ENCODE data around the gene KRT25. TPM values are rescaled to one million over a fixed set of nuclear protein-coding genes. Genes with fewer than 3 reads are reported as not detected.
"Not testable (repeated sequence)": the region's sequence is repeated elsewhere in the genome, so short reads cannot be mapped to it uniquely, and the experiment has no call there.

KRT25 gene
- total RNA-seq, 1 donor, result not detected

GRCh38 chr17:40777459-40777858, 22.3 kb upstream of the KRT25 start:
- peaks cover 48% of the 10 kb centered on the region for H3K27me3 ChIP-seq (ENCODE audit: insufficient read depth, low read length)
- H3K4me1 ChIP-seq (ENCODE audit: insufficient read depth, low read length), result no peaks in the 10 kb centered on the region
- H3K9me3 ChIP-seq (ENCODE audit: low read depth, low read length), result no peaks in the 10 kb centered on the region
- H3K4me3 ChIP-seq (ENCODE audit: low read length), result no peak overlapping the region

- no peak overlapping the region for H3K4me3 ChIP-seq (ENCODE audit: low read length)
- H3K27me3 ChIP-seq (ENCODE audit: insufficient read depth, low read length), result peaks cover 54% of the 10 kb centered on the region
- H3K9me3 ChIP-seq (ENCODE audit: low read depth, low read length), result no peaks in the 10 kb centered on the region
- H3K4me1 ChIP-seq (ENCODE audit: insufficient read depth, low read length), result no peaks in the 10 kb centered on the region
Measured at GRCh38 chr17:40775945-40776344, 20.8 kb upstream of the KRT25 start.

- H3K4me3 ChIP-seq (ENCODE audit: low read length), result no peak within 1 kb of the TSS
- H3K9me3 ChIP-seq (ENCODE audit: low read depth, low read length), result no peaks in the 10 kb centered on the region
- H3K4me1 ChIP-seq (ENCODE audit: insufficient read depth, low read length), result no peaks in the 10 kb centered on the region
- H3K27me3 ChIP-seq (ENCODE audit: insufficient read depth, low read length), result peaks cover 31% of the 10 kb centered on the region
Measured at GRCh38 chr17:40772101-40772500, 17.0 kb upstream of the KRT25 start, which contains the start of gene KRT26. Gene KRT26, minus strand, starts transcription at chr17:40772201. Its CDS starts 88 bp downstream, at chr17:40772113.

- Histone ChIP-seq H3K9me3 (ENCODE audit: low read depth, low read length) (peaks cover 33% of the 10 kb centered on the region), H3K4me1 (ENCODE audit: insufficient read depth, low read length) (no peaks in the 10 kb centered on the region), H3K4me3 (ENCODE audit: low read length) (no peak overlapping the region), H3K27me3 (ENCODE audit: insufficient read depth, low read length) (peaks cover 30% of the 10 kb centered on the region)
Measured at GRCh38 chr17:40765657-40766056, 10.5 kb upstream of the KRT25 start.

GRCh38 chr17:40763752-40764151, 8.6 kb upstream of the KRT25 start:
- Histone ChIP-seq H3K27me3 (ENCODE audit: insufficient read depth, low read length) (peaks cover 35% of the 10 kb centered on the region), H3K4me3 (ENCODE audit: low read length) (no peak overlapping the region), H3K9me3 (ENCODE audit: low read depth, low read length) (peaks cover 52% of the 10 kb centered on the region), H3K4me1 (ENCODE audit: insufficient read depth, low read length) (no peaks in the 10 kb centered on the region)

GRCh38 chr17:40760105-40761016, 5.2 kb upstream of the KRT25 start:
- Histone ChIP-seq H3K4me3 (ENCODE audit: low read length) (no peak overlapping the region), H3K27me3 (ENCODE audit: insufficient read depth, low read length) (peaks cover 37% of the 10 kb centered on the region), H3K9me3 (ENCODE audit: low read depth, low read length) (peaks cover 56% of the 10 kb centered on the region), H3K4me1 (ENCODE audit: insufficient read depth, low read length) (no peaks in the 10 kb centered on the region)

DNA sequence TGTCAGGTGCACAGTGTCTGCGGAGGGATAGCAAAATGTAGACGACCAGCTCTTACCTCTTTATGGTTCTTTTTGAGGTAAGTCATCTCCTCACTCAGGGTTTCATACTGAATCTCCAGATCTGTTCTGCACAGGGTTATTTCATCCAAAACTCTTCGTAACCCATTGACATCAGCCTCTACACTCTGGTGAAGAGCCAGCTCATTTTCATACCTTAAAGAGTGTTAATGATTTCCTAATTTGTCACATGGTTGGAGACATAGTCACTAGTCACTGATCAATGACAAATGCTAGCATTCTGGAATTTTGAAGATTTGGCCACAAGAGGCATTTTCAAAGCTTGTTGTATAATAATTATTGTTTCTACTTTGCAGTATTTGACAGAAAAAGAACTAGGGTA, 1.3 kb downstream of the KRT25 start:
- H3K9me3 ChIP-seq (ENCODE audit: low read depth, low read length), result peaks cover 5% of the 10 kb centered on the region
- no peaks in the 10 kb centered on the region for H3K4me1 ChIP-seq (ENCODE audit: insufficient read depth, low read length)
- no peak overlapping the region for H3K4me3 ChIP-seq (ENCODE audit: low read length)
- peaks cover 30% of the 10 kb centered on the region for H3K27me3 ChIP-seq (ENCODE audit: insufficient read depth, low read length)

GRCh38 chr17:40751065-40751464, 4.1 kb downstream of the KRT25 start:
- H3K4me3 ChIP-seq (ENCODE audit: low read length), result no peak overlapping the region
- no peaks in the 10 kb centered on the region for H3K4me1 ChIP-seq (ENCODE audit: insufficient read depth, low read length)
- peaks cover 35% of the 10 kb centered on the region for H3K27me3 ChIP-seq (ENCODE audit: insufficient read depth, low read length)
- H3K9me3 ChIP-seq (ENCODE audit: low read depth, low read length), result no peaks in the 10 kb centered on the region

DNA sequence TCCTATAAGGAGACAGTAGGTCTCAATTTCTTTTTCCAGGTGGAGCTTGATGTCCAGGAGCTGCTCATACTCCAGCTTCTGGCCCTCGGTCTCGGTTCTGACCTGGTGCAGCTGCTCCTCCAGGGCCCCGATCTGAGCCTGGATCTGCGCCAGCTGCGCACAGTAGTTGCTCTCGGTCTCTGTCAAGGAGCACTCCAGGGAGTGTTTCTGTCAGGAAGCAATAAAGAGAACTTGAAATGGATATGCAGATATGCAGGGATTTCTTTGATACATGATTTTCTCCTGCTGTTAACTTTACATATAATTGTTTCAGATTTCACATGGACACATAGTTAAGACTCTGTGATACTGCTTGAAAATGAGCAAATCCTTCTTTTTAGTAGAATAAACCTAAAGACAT, 4.7 kb downstream of the KRT25 start:
- Histone ChIP-seq H3K9me3 (ENCODE audit: low read depth, low read length) (no peaks in the 10 kb centered on the region), H3K4me1 (ENCODE audit: insufficient read depth, low read length) (no peaks in the 10 kb centered on the region), H3K27me3 (ENCODE audit: insufficient read depth, low read length) (peaks cover 39% of the 10 kb centered on the region), H3K4me3 (ENCODE audit: low read length) (no peak overlapping the region)

DNA sequence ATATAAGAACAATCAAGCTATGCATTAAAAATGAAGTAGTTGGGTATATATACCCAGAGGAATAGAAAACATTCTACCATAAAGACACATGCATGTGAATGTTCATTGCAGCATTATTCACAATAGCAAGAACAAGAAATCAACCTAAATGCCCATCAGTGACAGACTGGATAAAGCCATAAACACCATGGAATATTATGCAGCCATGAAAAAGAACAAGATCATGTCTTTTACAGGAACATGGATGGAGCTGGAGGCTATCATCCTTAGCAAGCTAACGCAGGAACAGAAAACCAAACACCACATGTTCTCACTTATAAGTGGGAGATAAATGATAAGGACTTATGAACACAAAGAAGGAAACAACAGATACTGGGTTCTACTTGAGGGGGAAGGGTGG, 6.5 kb downstream of the KRT25 start:
- peaks cover 34% of the 10 kb centered on the region for H3K27me3 ChIP-seq (ENCODE audit: insufficient read depth, low read length)
- H3K4me3 ChIP-seq (ENCODE audit: low read length); H3K9me3 ChIP-seq (ENCODE audit: low read depth, low read length); H3K4me1 ChIP-seq (ENCODE audit: insufficient read depth, low read length): not testable (repeated sequence)

- Histone ChIP-seq H3K4me1 (ENCODE audit: insufficient read depth, low read length) (no peaks in the 10 kb centered on the region), H3K9me3 (ENCODE audit: low read depth, low read length) (no peaks in the 10 kb centered on the region), H3K27me3 (ENCODE audit: insufficient read depth, low read length) (peaks cover 17% of the 10 kb centered on the region), H3K4me3 (ENCODE audit: low read length) (no peak overlapping the region)
Measured at GRCh38 chr17:40738553-40738952, 16.6 kb downstream of the KRT25 start.

- no peaks in the 10 kb centered on the region for H3K9me3 ChIP-seq (ENCODE audit: low read depth, low read length)
- no peak overlapping the region for H3K4me3 ChIP-seq (ENCODE audit: low read length)
- peaks cover 8% of the 10 kb centered on the region for H3K27me3 ChIP-seq (ENCODE audit: insufficient read depth, low read length)
- H3K4me1 ChIP-seq (ENCODE audit: insufficient read depth, low read length), result no peaks in the 10 kb centered on the region
Measured at GRCh38 chr17:40735016-40735415, 20.1 kb downstream of the KRT25 start.

- Histone ChIP-seq H3K4me3 (ENCODE audit: low read length) (no peak overlapping the region), H3K4me1 (ENCODE audit: insufficient read depth, low read length) (no peaks in the 10 kb centered on the region), H3K27me3 (ENCODE audit: insufficient read depth, low read length) (peaks cover 8% of the 10 kb centered on the region), H3K9me3 (ENCODE audit: low read depth, low read length) (no peaks in the 10 kb centered on the region)
Measured at GRCh38 chr17:40734018-40734417, 21.1 kb downstream of the KRT25 start.

- Histone ChIP-seq H3K9me3 (ENCODE audit: low read depth, low read length) (no peaks in the 10 kb centered on the region), H3K4me1 (ENCODE audit: insufficient read depth, low read length) (no peaks in the 10 kb centered on the region), H3K27me3 (ENCODE audit: insufficient read depth, low read length) (peaks cover 11% of the 10 kb centered on the region), H3K4me3 (ENCODE audit: low read length) (no peak overlapping the region)
Measured at GRCh38 chr17:40730970-40731369, 24.2 kb downstream of the KRT25 start.

DNA sequence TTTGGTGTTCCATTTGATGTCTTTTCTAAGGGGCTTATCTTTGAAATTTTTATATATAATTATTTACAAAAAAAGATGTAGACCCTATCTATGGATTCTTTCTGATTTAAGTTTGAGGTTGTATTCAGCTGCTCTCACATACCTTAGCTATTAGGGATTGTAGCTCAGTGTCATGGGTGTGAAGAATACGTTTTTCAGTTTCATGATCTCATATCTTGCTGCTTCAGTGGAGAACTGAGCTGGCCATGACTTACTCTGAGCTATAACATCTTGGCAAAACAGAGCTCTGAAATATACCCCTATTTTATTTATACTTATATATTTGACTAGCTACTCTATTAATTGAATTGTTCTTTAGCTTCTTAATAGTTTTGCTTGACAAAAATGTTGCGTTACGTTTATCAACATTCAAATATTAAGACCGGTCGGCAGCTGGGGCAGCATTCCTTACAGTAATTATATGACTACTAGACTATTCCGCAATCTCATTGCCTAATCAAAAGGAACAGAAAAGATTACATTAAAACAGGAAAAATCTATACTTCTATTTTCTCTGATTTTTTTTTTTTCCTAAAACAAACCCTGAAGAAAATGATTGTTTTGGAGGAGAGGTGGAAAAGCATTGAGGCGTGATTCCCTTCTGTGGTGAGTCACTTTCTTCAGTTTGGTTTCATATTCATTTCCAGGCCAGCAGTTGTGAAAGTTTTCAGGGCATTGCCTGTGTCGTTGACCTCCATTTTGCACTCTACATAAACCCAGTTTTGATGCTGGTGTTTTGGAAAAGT, 27.5 kb downstream of the KRT25 start:
- H3K9me3 ChIP-seq (ENCODE audit: low read depth, low read length), result no peaks in the 10 kb centered on the region
- H3K4me1 ChIP-seq (ENCODE audit: insufficient read depth, low read length), result no peaks in the 10 kb centered on the region
- H3K4me3 ChIP-seq (ENCODE audit: low read length), result no peak overlapping the region
- peaks cover 14% of the 10 kb centered on the region for H3K27me3 ChIP-seq (ENCODE audit: insufficient read depth, low read length)
